H9 (cell line): ENCODE data around the gene RYR1. TPM values are rescaled to one million over a fixed set of nuclear protein-coding genes. Genes with fewer than 3 reads are reported as not detected.

Source experiments
- DNase-seq: peaks from one replicate; pipeline ENCODE4 v3.0.0-alpha.2; 2017
- H2AFZ ChIP-seq: one replicate; pipeline ENCODE4 v1.6.1; 2013; ENCODE audit warnings: mild to moderate bottlenecking, low read length, control low read depth, moderate library complexity
- H2AK5ac ChIP-seq: 2 replicates; pipeline ENCODE4 v1.6.1; 2013; ENCODE audit warnings: low read length, control low read depth, mixed read lengths; ENCODE audit not compliant: insufficient read length
- H2BK120ac ChIP-seq: one replicate; pipeline ENCODE4 v1.6.1; 2013; ENCODE audit warnings: low read depth, mild to moderate bottlenecking, low read length, control low read depth, inconsistent platforms; ENCODE audit not compliant: poor library complexity, severe bottlenecking
- H2BK12ac ChIP-seq: 2 replicates; pipeline ENCODE4 v1.6.1; 2013; ENCODE audit warnings: low read length, control low read depth, mixed read lengths, low read depth; ENCODE audit not compliant: insufficient read length
- H2BK15ac ChIP-seq: 2 replicates; pipeline ENCODE4 v1.6.1; 2013; ENCODE audit warnings: low read depth, low read length, control low read depth
- H2BK20ac ChIP-seq: one replicate; pipeline ENCODE4 v1.6.1; 2013; ENCODE audit warnings: low read depth, mild to moderate bottlenecking, low read length, control low read depth, inconsistent platforms; ENCODE audit not compliant: poor library complexity, severe bottlenecking
- H2BK5ac ChIP-seq: 2 replicates; pipeline ENCODE4 v1.6.1; 2013; ENCODE audit warnings: low read length, control low read depth, mixed read lengths; ENCODE audit not compliant: insufficient read length
- H3K14ac ChIP-seq: 2 replicates; pipeline ENCODE4 v1.6.1; 2013; ENCODE audit warnings: low read length, control low read depth; ENCODE audit not compliant: insufficient read depth
- H3K18ac ChIP-seq: 2 replicates; pipeline ENCODE4 v1.6.1; 2013; ENCODE audit warnings: low read depth, mild to moderate bottlenecking, mixed read lengths, low read length, control low read depth; ENCODE audit not compliant: insufficient read length
- H3K23ac ChIP-seq: 2 replicates; pipeline ENCODE4 v1.6.1; 2013; ENCODE audit warnings: low read length, control low read depth, mixed read lengths, low read depth; ENCODE audit not compliant: insufficient read length
- H3K23me2 ChIP-seq: 2 replicates; pipeline ENCODE4 v1.6.1; 2013; ENCODE audit warnings: low read depth, mild to moderate bottlenecking, mixed read lengths, low read length, control low read depth; ENCODE audit not compliant: insufficient read length, poor library complexity, severe bottlenecking
- H3K27ac ChIP-seq: 2 replicates; pipeline ENCODE4 v1.5.1; 2013; ENCODE audit warnings: low read length, control low read depth, mixed read lengths, low read depth; ENCODE audit not compliant: insufficient read length
- H3K27me3 ChIP-seq: 2 replicates; pipeline ENCODE4 v1.6.1; 2013; ENCODE audit warnings: low read length, control low read depth, inconsistent platforms; ENCODE audit not compliant: insufficient read depth
- H3K4ac ChIP-seq: 2 replicates; pipeline ENCODE4 v1.6.1; 2013; ENCODE audit warnings: low read depth, mild to moderate bottlenecking, control low read depth, inconsistent platforms, low read length, moderate library complexity
- H3K4me1 ChIP-seq: 2 replicates; pipeline ENCODE4 v1.6.1; 2013; ENCODE audit warnings: low read length, control low read depth, inconsistent platforms; ENCODE audit not compliant: insufficient read depth
- H3K4me2 ChIP-seq: 2 replicates; pipeline ENCODE4 v1.6.1; 2013; ENCODE audit warnings: low read length, control low read depth, mixed read lengths; ENCODE audit not compliant: insufficient read length, insufficient read depth
- H3K56ac ChIP-seq: 2 replicates; pipeline ENCODE4 v1.6.1; 2013; ENCODE audit warnings: low read depth, mild to moderate bottlenecking, mixed read lengths, low read length, control low read depth; ENCODE audit not compliant: insufficient read length
- H3K79me1 ChIP-seq: 2 replicates; pipeline ENCODE4 v1.6.1; 2013; ENCODE audit warnings: low read depth, mild to moderate bottlenecking, moderate library complexity, low read length, control low read depth, inconsistent platforms; ENCODE audit not compliant: insufficient read depth, poor library complexity, severe bottlenecking
- H3K79me2 ChIP-seq: 2 replicates; pipeline ENCODE4 v1.6.1; 2013; ENCODE audit warnings: low read length, control low read depth, inconsistent platforms; ENCODE audit not compliant: insufficient read depth
- H3K9ac ChIP-seq: 2 replicates; pipeline ENCODE4 v1.6.1; 2013; ENCODE audit warnings: low read length, control low read depth, mixed read lengths; ENCODE audit not compliant: insufficient read length; ENCODE audit errors: extremely low read depth
- H3K9me3 ChIP-seq: one replicate; pipeline ENCODE4 v1.6.1; 2013; ENCODE audit warnings: low read depth, low read length, inconsistent platforms; ENCODE audit not compliant: control insufficient read depth
- H3T11ph ChIP-seq: one replicate; pipeline ENCODE4 v1.6.1; 2013; ENCODE audit warnings: mild to moderate bottlenecking, low read length, control low read depth, inconsistent platforms
- H4K20me1 ChIP-seq: one replicate; pipeline ENCODE4 v1.6.1; 2013; ENCODE audit not compliant: control insufficient read depth, insufficient read length, insufficient read depth
- H4K5ac ChIP-seq: 2 replicates; pipeline ENCODE4 v1.6.1; 2013; ENCODE audit warnings: low read depth, mild to moderate bottlenecking, mixed read lengths, low read length, control low read depth; ENCODE audit not compliant: insufficient read length
- H4K8ac ChIP-seq: replicated peaks from 2 replicates; pipeline ENCODE4 v1.6.1; 2013; ENCODE audit warnings: low read length, control low read depth, mixed read lengths, low read depth; ENCODE audit not compliant: insufficient read length
- H4K91ac ChIP-seq: 2 replicates; pipeline ENCODE4 v1.6.1; 2013; ENCODE audit warnings: low read depth, mild to moderate bottlenecking, moderate library complexity, mixed read lengths, low read length, control low read depth; ENCODE audit not compliant: insufficient read length
- H3K27ac Mint-ChIP-seq, 3 experiments: 2 replicates in 2 of 3; 3 replicates in 1 of 3; pipeline ENCODE4 v1.8.0; 2020 to 2021; ENCODE audit warnings: mixed read lengths in 3 of 3, mild to moderate bottlenecking in 1 of 3, moderate library complexity in 1 of 3
- H3K27me3 Mint-ChIP-seq: 2 replicates; pipeline ENCODE4 v1.8.0; 2021; ENCODE audit warnings: low read depth, mild to moderate bottlenecking, moderate library complexity, mixed read lengths
- H3K36me3 Mint-ChIP-seq, 3 experiments: 2 replicates in 2 of 3; 3 replicates in 1 of 3; pipeline ENCODE4 v1.8.0; 2020 to 2021; ENCODE audit warnings: low read depth in 3 of 3, mixed read lengths in 3 of 3; ENCODE audit not compliant: insufficient read depth in 1 of 3
- H3K4me1 Mint-ChIP-seq, 2 experiments: 2 replicates each; pipeline ENCODE4 v1.8.0; 2020; ENCODE audit warnings: mixed read lengths in 2 of 2
- H3K4me3 Mint-ChIP-seq, 2 experiments: 2 replicates in 1 of 2; 3 replicates in 1 of 2; pipeline ENCODE4 v1.8.0; 2020 to 2021; ENCODE audit warnings: mild to moderate bottlenecking in 2 of 2, mixed read lengths in 2 of 2, moderate library complexity in 1 of 2
- H3K9me3 Mint-ChIP-seq, 2 experiments: 2 replicates in 1 of 2; 3 replicates in 1 of 2; pipeline ENCODE4 v1.8.0; 2020; ENCODE audit warnings: mild to moderate bottlenecking in 2 of 2, mixed read lengths in 2 of 2, moderate library complexity in 1 of 2
- CTCF ChIP-seq: fragments of 200-600 bp; sonication (generic); conservative IDR thresholded peaks from 3 replicates; pipeline ENCODE4 v1.8.0; 2021; ENCODE audit warnings: antibody characterized with exemption, mild to moderate bottlenecking
- WGBS: extraction: QIAGEN DNeasy Blood & Tissue Kit; methylation state at CpG from one replicate; pipeline ENCODE4 v1.1.7; 2013; ENCODE audit warnings: missing lambda C conversion rate, low lambda C conversion rate, mixed read lengths; ENCODE audit not compliant: insufficient read length; ENCODE audit errors: extremely low coverage; 5-methylcytosine and 5-hydroxymethylcytosine counted together
- total RNA-seq: library from RNA; stranded (reverse); gene quantifications from 2 replicates; pipeline ENCODE4 v1.2.1, GENCODE V29; 2021

RYR1 gene
- total RNA-seq, 1 experiment from 2014 or later = 8.9 TPM

- Mint-ChIP-seq H3K9me3 (no peaks in the 10 kb centered on the region), H3K36me3 (peaks cover 46 to 63% (median 62%) of the 10 kb centered on the region in 3 experiments; a peak in 6 of 7 replicates), H3K27me3 (no peaks in the 10 kb centered on the region; the same call in 1 of the 2 replicates), H3K27ac (no peak overlapping the region), H3K4me3 (no peak overlapping the region), H3K4me1 (peaks cover 5 to 7% of the 10 kb centered on the region in 2 experiments; a peak in 3 of 4 replicates)
- no peak overlapping the region for H2BK12ac ChIP-seq
- H3K9me3 ChIP-seq = no peaks in the 10 kb centered on the region
- H3K9ac ChIP-seq = no peak overlapping the region
- no peaks in the 10 kb centered on the region for H3K27me3 ChIP-seq
- no peak overlapping the region for H2BK20ac ChIP-seq
- no peak overlapping the region for H3K14ac ChIP-seq
- no peak for TF ChIP-seq CTCF
- no peak for DNase-seq
- H3T11ph ChIP-seq = no peak overlapping the region
- WGBS = no CpG with 5 or more reads among the region's 9 CpGs
- no peak overlapping the region for H3K27ac ChIP-seq
- no peak overlapping the region for H3K4me2 ChIP-seq
- H3K4ac ChIP-seq = no peak overlapping the region
- no peak overlapping the region for H2AFZ ChIP-seq
- H2BK15ac ChIP-seq = no peak overlapping the region
- no peak overlapping the region for H3K23ac ChIP-seq
- H4K8ac ChIP-seq = no peak overlapping the region
- H3K4me1 ChIP-seq = no peaks in the 10 kb centered on the region
- no peaks in the 10 kb centered on the region for H4K20me1 ChIP-seq
- H4K91ac ChIP-seq = no peak overlapping the region
- H3K18ac ChIP-seq = no peak overlapping the region
- no peak overlapping the region for H4K5ac ChIP-seq
- H3K79me2 ChIP-seq = no peaks in the 10 kb centered on the region
- no peak overlapping the region for H3K56ac ChIP-seq
- H2BK5ac ChIP-seq = no peak overlapping the region
- no peak overlapping the region for H2AK5ac ChIP-seq
- H2BK120ac ChIP-seq = no peak overlapping the region
- H3K79me1 ChIP-seq = no peaks in the 10 kb centered on the region
- no peaks in the 10 kb centered on the region for H3K23me2 ChIP-seq
Measured at GRCh38 chr19:38448225-38448624, 14.7 kb downstream of the RYR1 start.
